Measurements from ENCODE around the gene TRAF3IP1.
"Not testable (repeated sequence)": the region's sequence is repeated elsewhere in the genome, so short reads cannot be mapped to it uniquely, and the experiment has no call there.

TRAF3IP1 gene

GRCh38 chr2:238320648-238321281, 447 bp downstream of the TRAF3IP1 start:
- H3K27me3 ChIP-seq (ENCODE audit: insufficient read depth, low read length), result peaks cover 11% of the 10 kb centered on the region; the same call in 1 of the 2 replicates
- no peaks in the 10 kb centered on the region for H3K9me3 ChIP-seq (ENCODE audit: insufficient read depth, low read depth, low read length)
- peaks cover 6% of the 10 kb centered on the region; the same call in 1 of the 2 replicates for H3K36me3 ChIP-seq (ENCODE audit: insufficient read depth, low read depth, low read length)
- peak overlapping the region; percentile 72 for H3K9ac ChIP-seq (ENCODE audit: low read depth, low read length)
- H3K4me1 ChIP-seq (ENCODE audit: insufficient read depth, low read length), result peaks cover 5% of the 10 kb centered on the region; the same call in 1 of the 2 replicates
- H3K4me3 ChIP-seq (ENCODE audit: low read length), result peak overlapping the region; percentile 83
- no peak overlapping the region for H3K27ac ChIP-seq (ENCODE audit: low read length)

DNA sequence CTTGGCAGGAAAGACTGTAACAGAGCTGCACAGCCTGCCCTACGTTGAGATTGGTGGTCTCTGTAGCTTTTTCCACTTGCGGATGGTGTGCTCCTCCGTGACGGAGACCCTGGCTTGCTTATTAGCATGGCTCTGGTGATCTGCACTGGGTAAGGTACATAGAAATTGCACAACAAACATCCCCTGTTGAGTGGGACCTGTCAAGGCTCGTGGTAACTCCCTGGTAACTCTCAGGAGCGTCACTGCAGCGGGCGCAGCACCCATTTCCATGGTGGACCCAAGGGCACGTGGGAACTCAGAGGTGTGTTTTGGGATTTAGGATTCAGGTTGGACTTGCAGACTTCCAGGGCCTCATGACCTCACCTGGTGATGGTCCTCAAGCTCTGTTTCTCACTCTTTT, 1.1 kb downstream of the TRAF3IP1 start:
- Histone ChIP-seq H3K27me3 (ENCODE audit: insufficient read depth, low read length) (peaks cover 11% of the 10 kb centered on the region; the same call in 1 of the 2 replicates), H3K9me3 (ENCODE audit: insufficient read depth, low read depth, low read length) (no peaks in the 10 kb centered on the region), H3K36me3 (ENCODE audit: insufficient read depth, low read depth, low read length) (peaks cover 6% of the 10 kb centered on the region; the same call in 1 of the 2 replicates), H3K27ac (ENCODE audit: low read length) (no peak overlapping the region), H3K9ac (ENCODE audit: low read depth, low read length) (peak overlapping the region; percentile 72; the same call in 1 of the 2 replicates), H3K4me1 (ENCODE audit: insufficient read depth, low read length) (peaks cover 5% of the 10 kb centered on the region; the same call in 1 of the 2 replicates), H3K4me3 (ENCODE audit: low read length) (peak overlapping the region; percentile 83)

- Histone ChIP-seq H3K27me3 (ENCODE audit: insufficient read depth, low read length) (peaks cover 11% of the 10 kb centered on the region; the same call in 1 of the 2 replicates), H3K4me1 (ENCODE audit: insufficient read depth, low read length) (peaks cover 5% of the 10 kb centered on the region; the same call in 1 of the 2 replicates), H3K9ac (ENCODE audit: low read depth, low read length) (no peak overlapping the region), H3K4me3 (ENCODE audit: low read length) (no peak overlapping the region), H3K36me3 (ENCODE audit: insufficient read depth, low read depth, low read length) (peaks cover 10% of the 10 kb centered on the region; the same call in 1 of the 2 replicates), H3K27ac (ENCODE audit: low read length) (no peak overlapping the region), H3K9me3 (ENCODE audit: insufficient read depth, low read depth, low read length) (no peaks in the 10 kb centered on the region)
Observed at GRCh38 chr2:238322001-238322411, 1.7 kb downstream of the TRAF3IP1 start.

DNA sequence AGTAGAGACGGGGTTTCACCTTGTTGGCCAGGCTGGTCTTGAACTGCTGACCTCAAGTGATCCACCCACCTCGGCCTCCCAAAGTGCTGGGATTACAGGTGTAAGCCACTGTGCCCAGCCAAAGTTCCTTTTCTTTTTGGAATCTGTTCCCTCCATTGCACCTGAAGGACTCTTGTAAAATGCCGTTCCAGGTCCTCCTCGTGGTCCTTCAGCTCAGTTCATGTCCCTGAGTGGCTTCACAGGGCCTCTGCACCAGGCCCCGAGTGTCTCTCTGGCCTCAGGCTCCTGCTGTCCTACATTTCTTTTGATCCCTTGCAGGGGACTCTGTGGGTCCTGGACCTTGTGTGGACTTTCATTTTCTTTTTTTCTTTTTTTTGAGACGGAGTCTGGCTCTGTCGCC, 3.9 kb downstream of the TRAF3IP1 start:
- H3K4me1 ChIP-seq (ENCODE audit: insufficient read depth, low read length); H3K9ac ChIP-seq (ENCODE audit: low read depth, low read length); H3K9me3 ChIP-seq (ENCODE audit: insufficient read depth, low read depth, low read length); H3K27me3 ChIP-seq (ENCODE audit: insufficient read depth, low read length); H3K27ac ChIP-seq (ENCODE audit: low read length); H3K4me3 ChIP-seq (ENCODE audit: low read length): not testable (repeated sequence)
- H3K36me3 ChIP-seq (ENCODE audit: insufficient read depth, low read depth, low read length), result peaks cover 22% of the 10 kb centered on the region; the same call in 1 of the 2 replicates

DNA sequence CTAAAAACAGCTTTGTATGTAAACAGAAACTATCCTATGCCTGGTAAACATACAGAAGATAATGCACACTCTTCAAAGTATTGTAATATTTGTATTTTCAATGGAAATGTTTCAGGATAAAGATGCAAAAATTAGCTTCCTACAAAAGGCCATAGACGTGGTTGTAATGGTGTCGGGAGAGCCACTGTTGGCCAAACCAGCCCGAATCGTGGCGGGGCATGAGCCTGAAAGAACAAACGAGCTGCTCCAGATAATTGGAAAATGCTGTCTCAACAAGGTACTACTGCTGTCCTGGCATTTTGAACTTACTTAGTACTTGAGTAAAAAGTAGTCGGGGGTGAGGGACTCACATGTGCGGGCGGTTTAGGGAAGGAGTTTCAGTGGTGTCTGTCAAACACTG, 5.4 kb downstream of the TRAF3IP1 start:
- H3K27ac ChIP-seq (ENCODE audit: low read length), result no peak overlapping the region
- H3K4me3 ChIP-seq (ENCODE audit: low read length), result no peak overlapping the region
- no peaks in the 10 kb centered on the region for H3K27me3 ChIP-seq (ENCODE audit: insufficient read depth, low read length)
- H3K36me3 ChIP-seq (ENCODE audit: insufficient read depth, low read depth, low read length), result peaks cover 32% of the 10 kb centered on the region
- peaks cover 5% of the 10 kb centered on the region; the same call in 1 of the 2 replicates for H3K4me1 ChIP-seq (ENCODE audit: insufficient read depth, low read length)
- H3K9me3 ChIP-seq (ENCODE audit: insufficient read depth, low read depth, low read length), result no peaks in the 10 kb centered on the region
- no peak overlapping the region for H3K9ac ChIP-seq (ENCODE audit: low read depth, low read length)

DNA sequence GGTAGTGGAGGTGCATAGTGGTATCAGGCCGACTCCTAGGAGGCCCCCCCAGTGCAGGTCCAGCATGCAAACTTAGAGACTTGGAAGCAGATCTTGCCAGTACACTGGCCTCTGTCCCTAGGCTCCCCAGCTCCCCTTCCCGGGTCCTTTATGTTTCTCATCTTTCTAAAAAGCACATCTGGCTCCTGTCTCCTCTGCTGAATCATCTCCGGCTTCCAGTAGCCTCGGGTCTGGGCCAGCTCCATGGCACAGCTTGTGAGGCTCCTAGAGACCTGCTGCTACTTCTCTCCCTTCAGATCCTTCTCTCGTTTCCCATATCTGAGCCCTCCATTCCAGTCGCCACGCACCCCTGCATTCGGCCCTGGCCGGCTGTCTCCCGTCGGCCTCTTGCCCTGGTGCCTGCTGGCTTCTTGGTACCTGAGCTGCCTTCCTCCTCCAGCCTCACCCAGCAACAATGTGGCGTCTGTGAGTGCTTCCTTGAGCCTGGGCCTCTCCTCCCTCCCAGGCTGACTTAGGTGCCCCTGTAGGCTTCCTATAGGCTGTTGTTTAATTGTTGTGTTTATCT, 6.6 kb downstream of the TRAF3IP1 start:
- Histone ChIP-seq H3K36me3 (ENCODE audit: insufficient read depth, low read depth, low read length) (peaks cover 32% of the 10 kb centered on the region), H3K9ac (ENCODE audit: low read depth, low read length) (no peak overlapping the region), H3K4me3 (ENCODE audit: low read length) (no peak overlapping the region), H3K27ac (ENCODE audit: low read length) (no peak overlapping the region), H3K4me1 (ENCODE audit: insufficient read depth, low read length) (no peaks in the 10 kb centered on the region), H3K9me3 (ENCODE audit: insufficient read depth, low read depth, low read length) (no peaks in the 10 kb centered on the region), H3K27me3 (ENCODE audit: insufficient read depth, low read length) (no peaks in the 10 kb centered on the region)

DNA sequence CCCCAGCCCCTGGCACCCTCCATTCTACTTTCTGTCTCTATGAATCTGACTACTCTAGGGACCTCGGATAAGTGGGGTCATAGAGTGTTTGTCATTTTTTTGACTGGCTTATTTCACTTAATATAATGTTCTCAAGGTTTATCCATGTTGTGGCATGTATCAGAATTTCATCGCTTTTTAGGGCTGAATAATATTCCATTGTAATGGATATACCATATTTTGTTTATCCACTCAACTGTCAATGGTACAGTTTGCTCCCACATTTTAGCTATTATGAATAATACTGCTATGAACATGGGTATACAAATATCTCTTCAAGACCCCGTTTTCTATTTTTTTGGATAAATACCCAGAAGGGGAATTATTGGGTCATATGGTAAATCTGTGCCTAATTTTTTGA, 7.4 kb downstream of the TRAF3IP1 start:
- Histone ChIP-seq H3K27ac (ENCODE audit: low read length) (no peak overlapping the region), H3K9me3 (ENCODE audit: insufficient read depth, low read depth, low read length) (no peaks in the 10 kb centered on the region), H3K4me1 (ENCODE audit: insufficient read depth, low read length) (no peaks in the 10 kb centered on the region), H3K9ac (ENCODE audit: low read depth, low read length) (no peak overlapping the region), H3K27me3 (ENCODE audit: insufficient read depth, low read length) (no peaks in the 10 kb centered on the region), H3K4me3 (ENCODE audit: low read length) (no peak overlapping the region), H3K36me3 (ENCODE audit: insufficient read depth, low read depth, low read length) (peaks cover 32% of the 10 kb centered on the region)

DNA sequence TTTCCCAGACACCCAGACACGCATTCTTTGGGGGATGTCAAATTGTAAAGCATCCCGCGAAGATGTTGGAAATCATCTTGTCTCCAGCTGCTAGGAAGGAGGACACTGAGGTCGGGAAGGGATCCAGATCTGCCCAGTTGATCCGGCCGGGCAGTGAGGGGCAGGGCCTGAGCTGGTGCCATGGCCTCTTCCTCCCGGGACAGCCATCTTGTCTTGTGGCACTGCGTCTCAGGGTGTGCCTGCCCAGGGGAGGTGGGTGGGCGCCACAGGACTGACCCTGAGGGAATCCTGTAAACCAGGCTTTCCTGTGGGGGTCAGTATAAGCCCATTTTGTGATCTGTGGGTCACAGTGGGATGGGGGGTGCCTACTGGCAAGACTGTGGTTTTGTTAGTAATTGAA, 10.1 kb downstream of the TRAF3IP1 start:
- Histone ChIP-seq H3K9ac (ENCODE audit: low read depth, low read length) (no peak overlapping the region), H3K27me3 (ENCODE audit: insufficient read depth, low read length) (no peaks in the 10 kb centered on the region), H3K27ac (ENCODE audit: low read length) (no peak overlapping the region), H3K4me3 (ENCODE audit: low read length) (no peak overlapping the region), H3K36me3 (ENCODE audit: insufficient read depth, low read depth, low read length) (peaks cover 34% of the 10 kb centered on the region), H3K9me3 (ENCODE audit: insufficient read depth, low read depth, low read length) (no peaks in the 10 kb centered on the region), H3K4me1 (ENCODE audit: insufficient read depth, low read length) (no peaks in the 10 kb centered on the region)

GRCh38 chr2:238331916-238332315, 11.6 kb downstream of the TRAF3IP1 start:
- H3K27ac ChIP-seq (ENCODE audit: low read length), result no peak overlapping the region
- no peak overlapping the region for H3K4me3 ChIP-seq (ENCODE audit: low read length)
- H3K27me3 ChIP-seq (ENCODE audit: insufficient read depth, low read length), result no peaks in the 10 kb centered on the region
- no peaks in the 10 kb centered on the region for H3K4me1 ChIP-seq (ENCODE audit: insufficient read depth, low read length)
- H3K9me3 ChIP-seq (ENCODE audit: insufficient read depth, low read depth, low read length), result no peaks in the 10 kb centered on the region
- H3K9ac ChIP-seq (ENCODE audit: low read depth, low read length), result no peak overlapping the region
- peaks cover 31% of the 10 kb centered on the region for H3K36me3 ChIP-seq (ENCODE audit: insufficient read depth, low read depth, low read length)

DNA sequence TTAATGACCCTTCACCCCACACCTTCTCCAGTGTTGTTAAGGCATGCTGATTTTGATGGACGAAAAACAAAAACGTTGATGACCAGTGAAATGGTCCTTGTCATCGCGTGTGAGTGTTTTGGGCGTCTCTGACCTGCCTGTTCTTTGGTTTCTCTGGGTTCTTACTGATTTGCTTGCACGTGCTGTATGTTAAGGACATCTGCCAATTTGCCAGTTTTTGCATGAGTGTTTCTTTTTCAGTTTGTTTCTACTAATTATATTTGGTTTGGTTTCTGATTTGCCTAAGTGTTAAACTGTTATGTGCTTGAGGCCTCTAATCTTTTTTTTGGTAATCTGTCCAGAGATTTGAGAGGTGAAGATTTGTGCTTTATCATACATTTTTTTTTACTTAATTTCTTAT, 14.6 kb downstream of the TRAF3IP1 start:
- no peak overlapping the region for H3K4me3 ChIP-seq (ENCODE audit: low read length)
- no peak overlapping the region for H3K9ac ChIP-seq (ENCODE audit: low read depth, low read length)
- no peaks in the 10 kb centered on the region for H3K4me1 ChIP-seq (ENCODE audit: insufficient read depth, low read length)
- H3K9me3 ChIP-seq (ENCODE audit: insufficient read depth, low read depth, low read length), result no peaks in the 10 kb centered on the region
- H3K27ac ChIP-seq (ENCODE audit: low read length), result no peak overlapping the region
- no peaks in the 10 kb centered on the region for H3K27me3 ChIP-seq (ENCODE audit: insufficient read depth, low read length)
- peaks cover 12% of the 10 kb centered on the region for H3K36me3 ChIP-seq (ENCODE audit: insufficient read depth, low read depth, low read length)

GRCh38 chr2:238335591-238335990, 15.3 kb downstream of the TRAF3IP1 start:
- not testable (repeated sequence) for H3K27ac ChIP-seq (ENCODE audit: low read length); H3K36me3 ChIP-seq (ENCODE audit: insufficient read depth, low read depth, low read length); H3K9me3 ChIP-seq (ENCODE audit: insufficient read depth, low read depth, low read length); H3K4me1 ChIP-seq (ENCODE audit: insufficient read depth, low read length); H3K4me3 ChIP-seq (ENCODE audit: low read length); H3K27me3 ChIP-seq (ENCODE audit: insufficient read depth, low read length); H3K9ac ChIP-seq (ENCODE audit: low read depth, low read length)

DNA sequence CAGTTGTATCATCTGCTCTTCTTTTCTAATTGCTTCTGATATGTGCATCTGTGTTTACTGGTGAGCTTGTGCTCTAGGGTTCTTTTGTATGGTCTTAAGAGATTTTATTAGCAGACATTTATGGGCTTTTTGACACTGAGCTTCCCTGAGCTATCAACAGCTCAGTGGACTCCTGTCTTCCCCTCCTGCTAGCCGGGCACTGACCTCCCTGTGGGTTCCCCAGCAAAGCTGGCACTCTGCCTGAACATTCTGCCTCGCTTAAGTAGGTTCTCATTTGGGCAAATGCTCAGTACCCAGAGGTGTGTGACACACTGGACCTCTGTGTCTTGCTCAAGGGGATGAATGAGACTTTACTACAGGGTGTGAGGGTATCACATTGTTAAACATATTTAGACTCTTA, 15.8 kb downstream of the TRAF3IP1 start:
- H3K27ac ChIP-seq (ENCODE audit: low read length), result no peak overlapping the region
- H3K4me3 ChIP-seq (ENCODE audit: low read length), result no peak overlapping the region
- H3K36me3 ChIP-seq (ENCODE audit: insufficient read depth, low read depth, low read length), result peaks cover 7% of the 10 kb centered on the region; the same call in 1 of the 2 replicates
- H3K9me3 ChIP-seq (ENCODE audit: insufficient read depth, low read depth, low read length), result no peaks in the 10 kb centered on the region
- H3K9ac ChIP-seq (ENCODE audit: low read depth, low read length), result no peak overlapping the region
- H3K4me1 ChIP-seq (ENCODE audit: insufficient read depth, low read length), result no peaks in the 10 kb centered on the region
- no peaks in the 10 kb centered on the region for H3K27me3 ChIP-seq (ENCODE audit: insufficient read depth, low read length)
